GM12872 (cell line): ENCODE measurements around the gene DYNLRB1.

ENCODE experiments used
- TF ChIP-seq, protein P1 (sequence below): IDR thresholded peaks from 3 replicates; pipeline ENCODE4 v1.5.1; 2011; ENCODE audit warnings: low read depth, mild to moderate bottlenecking, low read length, moderate library complexity; ENCODE audit not compliant: insufficient read depth

The DYNLRB1 gene

DNA sequence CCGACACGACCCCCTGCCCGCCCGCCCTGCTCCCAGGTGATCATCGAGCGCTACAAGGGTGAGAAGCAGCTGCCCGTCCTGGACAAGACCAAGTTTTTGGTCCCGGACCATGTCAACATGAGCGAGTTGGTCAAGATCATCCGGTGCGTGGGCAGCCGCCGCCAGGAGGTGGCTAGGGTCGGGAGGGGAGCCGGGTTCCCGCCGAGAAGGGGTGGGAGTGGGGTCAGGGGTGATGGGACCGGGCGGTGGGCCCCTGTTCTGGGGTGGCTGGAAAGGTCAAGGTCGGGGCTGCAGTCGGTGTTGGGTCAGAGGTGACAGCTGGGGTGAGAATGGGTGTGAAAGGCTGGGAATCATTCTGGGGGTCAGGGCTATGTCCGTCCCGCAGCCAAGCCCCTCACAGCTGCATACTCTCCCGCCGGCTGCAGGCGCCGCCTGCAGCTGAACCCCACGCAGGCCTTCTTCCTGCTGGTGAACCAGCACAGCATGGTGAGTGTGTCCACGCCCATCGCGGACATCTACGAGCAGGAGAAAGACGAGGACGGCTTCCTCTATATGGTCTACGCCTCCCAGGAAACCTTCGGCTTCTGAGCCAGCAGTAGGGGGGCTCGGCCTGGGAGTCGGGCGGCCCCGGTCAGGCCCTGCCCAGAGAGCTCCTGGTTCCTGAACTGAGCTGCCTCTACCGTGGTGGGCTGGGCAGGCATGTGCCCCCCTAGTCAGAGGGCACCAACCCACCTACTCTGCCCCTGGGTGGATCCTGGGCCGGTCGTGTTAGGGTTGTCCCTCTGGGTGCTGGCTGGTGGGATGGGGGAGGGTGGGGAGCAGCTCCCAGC is 43.3 kb downstream of the DYNLRB1 start:
- TF ChIP-seq, protein P1, sequence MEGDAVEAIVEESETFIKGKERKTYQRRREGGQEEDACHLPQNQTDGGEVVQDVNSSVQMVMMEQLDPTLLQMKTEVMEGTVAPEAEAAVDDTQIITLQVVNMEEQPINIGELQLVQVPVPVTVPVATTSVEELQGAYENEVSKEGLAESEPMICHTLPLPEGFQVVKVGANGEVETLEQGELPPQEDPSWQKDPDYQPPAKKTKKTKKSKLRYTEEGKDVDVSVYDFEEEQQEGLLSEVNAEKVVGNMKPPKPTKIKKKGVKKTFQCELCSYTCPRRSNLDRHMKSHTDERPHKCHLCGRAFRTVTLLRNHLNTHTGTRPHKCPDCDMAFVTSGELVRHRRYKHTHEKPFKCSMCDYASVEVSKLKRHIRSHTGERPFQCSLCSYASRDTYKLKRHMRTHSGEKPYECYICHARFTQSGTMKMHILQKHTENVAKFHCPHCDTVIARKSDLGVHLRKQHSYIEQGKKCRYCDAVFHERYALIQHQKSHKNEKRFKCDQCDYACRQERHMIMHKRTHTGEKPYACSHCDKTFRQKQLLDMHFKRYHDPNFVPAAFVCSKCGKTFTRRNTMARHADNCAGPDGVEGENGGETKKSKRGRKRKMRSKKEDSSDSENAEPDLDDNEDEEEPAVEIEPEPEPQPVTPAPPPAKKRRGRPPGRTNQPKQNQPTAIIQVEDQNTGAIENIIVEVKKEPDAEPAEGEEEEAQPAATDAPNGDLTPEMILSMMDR: no peak

- TF ChIP-seq, protein P1: no peak
These were observed 43.9 kb downstream of the DYNLRB1 start for GRCh38 chr20:34560141-34560523.

- TF ChIP-seq, protein P1: no peak
These were observed 44.4 kb downstream of the DYNLRB1 start for GRCh38 chr20:34560614-34561013.

GRCh38 chr20:34561661-34562060 is 45.4 kb downstream of the DYNLRB1 start:
- TF ChIP-seq, protein P1: no peak

DNA sequence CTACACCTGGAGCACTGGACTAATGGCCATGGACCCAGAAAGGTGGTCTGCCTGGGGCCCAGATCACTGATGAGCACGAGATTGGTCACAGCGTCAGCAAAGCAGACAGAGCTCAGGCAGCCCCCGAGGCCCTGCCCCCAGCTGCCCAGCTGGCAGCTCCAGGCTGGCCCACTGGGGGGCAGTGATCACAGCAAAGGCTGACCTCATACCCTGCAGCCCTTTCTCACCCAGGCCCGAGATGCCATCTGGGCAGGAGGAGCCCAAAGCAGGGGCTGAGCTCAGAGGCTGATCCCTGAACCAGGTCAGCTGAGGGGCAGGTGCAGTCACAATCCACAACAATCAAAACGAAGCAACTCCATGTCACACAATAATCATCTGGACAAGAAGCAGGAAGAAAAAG is 46.4 kb downstream of the DYNLRB1 start:
- TF ChIP-seq, protein P1: peak; percentile 62

DNA sequence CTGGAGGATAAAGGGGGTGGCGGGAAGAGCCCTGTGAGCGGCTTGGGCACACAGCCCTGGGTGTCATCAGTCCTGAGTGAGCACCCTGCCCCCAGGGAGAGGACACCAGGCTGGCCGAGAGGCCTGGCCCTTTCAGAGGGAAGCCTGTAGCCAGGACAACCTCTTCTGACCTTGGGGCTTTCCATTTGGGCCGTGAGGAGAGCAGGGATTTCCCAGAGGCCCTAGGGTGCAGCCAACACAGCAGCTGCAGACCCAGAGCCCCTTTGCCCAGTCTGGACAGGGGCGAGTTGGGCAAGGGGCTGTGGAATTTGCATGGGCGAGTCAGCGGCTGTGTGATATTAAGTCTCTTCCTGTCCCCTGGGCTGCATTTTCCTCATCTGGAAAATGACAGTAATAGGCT is 48.6 kb downstream of the DYNLRB1 start:
- TF ChIP-seq, protein P1: no peak

GRCh38 chr20:34566978-34567891 is 51.0 kb downstream of the DYNLRB1 start:
- TF ChIP-seq, protein P1: no peak
